IPS-20b (cell line): ENCODE results near the gene NSUN6.

Source experiments
- H3K27ac ChIP-seq: one replicate; pipeline ENCODE4 v1.5.1; 2013; ENCODE audit warnings: low read length
- H3K27me3 ChIP-seq: 2 replicates; pipeline ENCODE4 v1.6.1; 2013; ENCODE audit warnings: mild to moderate bottlenecking, low read length, inconsistent platforms; ENCODE audit not compliant: insufficient read depth
- H3K36me3 ChIP-seq: 2 replicates; pipeline ENCODE4 v1.6.1; 2013; ENCODE audit warnings: low read depth, mild to moderate bottlenecking, inconsistent platforms, low read length, moderate library complexity; ENCODE audit not compliant: insufficient read depth
- H3K4me1 ChIP-seq: 2 replicates; pipeline ENCODE4 v1.6.1; 2013; ENCODE audit warnings: mild to moderate bottlenecking, control low read depth, inconsistent platforms, low read length, moderate library complexity; ENCODE audit not compliant: insufficient read depth
- H3K4me3 ChIP-seq: 2 replicates; pipeline ENCODE4 v1.5.1; 2013; ENCODE audit warnings: mild to moderate bottlenecking, low read length, inconsistent platforms
- H3K9ac ChIP-seq: 2 replicates; pipeline ENCODE4 v1.6.1; 2013; ENCODE audit warnings: low read depth, mild to moderate bottlenecking, inconsistent platforms, low read length, moderate library complexity
- H3K9me3 ChIP-seq: 2 replicates; pipeline ENCODE4 v1.6.1; 2013; ENCODE audit warnings: mild to moderate bottlenecking, low read depth, low read length, inconsistent platforms; ENCODE audit not compliant: insufficient read depth

The NSUN6 gene

GRCh38 chr10:18651324-18652007 is at the start of gene NSUN6:
TSS of gene NSUN6 (minus strand) at chr10:18651587. CDS start at chr10:18651203, 384 bp downstream.
- no peaks in the 10 kb centered on the region for H3K27me3 ChIP-seq
- no peak within 1 kb of the TSS for H3K27ac ChIP-seq
- H3K9ac ChIP-seq, result peak within 1 kb of the TSS; percentile 90
- peaks cover 17% of the 10 kb centered on the region; the same call in 1 of the 2 replicates for H3K36me3 ChIP-seq
- no peaks in the 10 kb centered on the region for H3K9me3 ChIP-seq
- H3K4me1 ChIP-seq, result peaks cover 7% of the 10 kb centered on the region; the same call in 1 of the 2 replicates
- peak within 1 kb of the TSS; percentile 96 for H3K4me3 ChIP-seq

- Histone ChIP-seq H3K27me3 (no peaks in the 10 kb centered on the region), H3K4me1 (no peaks in the 10 kb centered on the region), H3K27ac (no peak overlapping the region), H3K9ac (no peak overlapping the region), H3K9me3 (no peaks in the 10 kb centered on the region; the same call in 1 of the 2 replicates), H3K4me3 (no peak overlapping the region), H3K36me3 (no peaks in the 10 kb centered on the region)
Observed at GRCh38 chr10:18699849-18700840, 48.8 kb upstream of the NSUN6 start.

- H3K27me3 ChIP-seq, result no peaks in the 10 kb centered on the region
- H3K27ac ChIP-seq, result no peak overlapping the region
- no peak overlapping the region for H3K9ac ChIP-seq
- H3K4me1 ChIP-seq, result no peaks in the 10 kb centered on the region
- H3K9me3 ChIP-seq, result no peaks in the 10 kb centered on the region
- no peaks in the 10 kb centered on the region for H3K36me3 ChIP-seq
- H3K4me3 ChIP-seq, result no peak overlapping the region
Observed at GRCh38 chr10:18690541-18690940, 39.2 kb upstream of the NSUN6 start.

GRCh38 chr10:18689498-18689897 is 38.1 kb upstream of the NSUN6 start:
- Histone ChIP-seq H3K27me3 (no peaks in the 10 kb centered on the region), H3K4me3 (no peak overlapping the region), H3K27ac (no peak overlapping the region), H3K4me1 (no peaks in the 10 kb centered on the region), H3K9ac (no peak overlapping the region), H3K9me3 (no peaks in the 10 kb centered on the region), H3K36me3 (no peaks in the 10 kb centered on the region)

- Histone ChIP-seq H3K27me3 (no peaks in the 10 kb centered on the region), H3K36me3 (no peaks in the 10 kb centered on the region), H3K9me3 (no peaks in the 10 kb centered on the region), H3K9ac (no peak overlapping the region), H3K27ac (no peak overlapping the region), H3K4me1 (no peaks in the 10 kb centered on the region), H3K4me3 (no peak overlapping the region)
Observed at GRCh38 chr10:18687706-18688105, 36.3 kb upstream of the NSUN6 start.

- H3K27me3 ChIP-seq, result no peaks in the 10 kb centered on the region
- H3K9ac ChIP-seq, result no peak overlapping the region
- no peaks in the 10 kb centered on the region for H3K4me1 ChIP-seq
- H3K36me3 ChIP-seq, result no peaks in the 10 kb centered on the region
- H3K9me3 ChIP-seq, result no peaks in the 10 kb centered on the region
- no peak overlapping the region for H3K27ac ChIP-seq
- H3K4me3 ChIP-seq, result no peak overlapping the region
Observed at GRCh38 chr10:18687195-18687594, 35.8 kb upstream of the NSUN6 start.

GRCh38 chr10:18685555-18685954 is 34.2 kb upstream of the NSUN6 start:
- Histone ChIP-seq H3K4me1 (no peaks in the 10 kb centered on the region), H3K9me3 (no peaks in the 10 kb centered on the region), H3K4me3 (no peak overlapping the region), H3K9ac (no peak overlapping the region), H3K27me3 (no peaks in the 10 kb centered on the region), H3K36me3 (peaks cover 5% of the 10 kb centered on the region; the same call in 1 of the 2 replicates), H3K27ac (no peak overlapping the region)

GRCh38 chr10:18684953-18685352 is 33.6 kb upstream of the NSUN6 start:
- Histone ChIP-seq H3K9me3 (no peaks in the 10 kb centered on the region), H3K9ac (no peak overlapping the region), H3K36me3 (peaks cover 11% of the 10 kb centered on the region; the same call in 1 of the 2 replicates), H3K4me1 (no peaks in the 10 kb centered on the region), H3K27ac (no peak overlapping the region), H3K27me3 (no peaks in the 10 kb centered on the region), H3K4me3 (no peak overlapping the region)

- no peak overlapping the region for H3K27ac ChIP-seq
- H3K4me3 ChIP-seq, result no peak overlapping the region
Observed at GRCh38 chr10:18684416-18684815, 33.0 kb upstream of the NSUN6 start.

GRCh38 chr10:18683427-18683826 is 32.0 kb upstream of the NSUN6 start:
- H3K36me3 ChIP-seq, result peaks cover 15% of the 10 kb centered on the region; the same call in 1 of the 2 replicates
- no peak overlapping the region for H3K27ac ChIP-seq

More at GRCh38 chr10:18684416-18684815, 33.0 kb upstream of the NSUN6 start:
- Histone ChIP-seq H3K4me1 (no peaks in the 10 kb centered on the region), H3K27me3 (no peaks in the 10 kb centered on the region), H3K36me3 (peaks cover 15% of the 10 kb centered on the region; the same call in 1 of the 2 replicates), H3K9me3 (no peaks in the 10 kb centered on the region), H3K9ac (no peak overlapping the region)

GRCh38 chr10:18681971-18682411 is 30.6 kb upstream of the NSUN6 start:
- Histone ChIP-seq H3K36me3 (peaks cover 22% of the 10 kb centered on the region), H3K9ac (no peak overlapping the region), H3K4me1 (no peaks in the 10 kb centered on the region), H3K27ac (no peak overlapping the region), H3K4me3 (no peak overlapping the region), H3K27me3 (no peaks in the 10 kb centered on the region), H3K9me3 (no peaks in the 10 kb centered on the region)

More at GRCh38 chr10:18683427-18683826, 32.0 kb upstream of the NSUN6 start:
- Histone ChIP-seq H3K9me3 (no peaks in the 10 kb centered on the region), H3K4me1 (no peaks in the 10 kb centered on the region), H3K4me3 (no peak overlapping the region), H3K9ac (no peak overlapping the region), H3K27me3 (no peaks in the 10 kb centered on the region)
